GM12874 (cell line): ENCODE measurements around the gene CPVL.

Experiments
- TF ChIP-seq, protein P1 (sequence below): IDR thresholded peaks from 2 replicates; pipeline ENCODE4 v1.5.1; 2011; ENCODE audit warnings: low read depth, mild to moderate bottlenecking, control low read depth, low read length, moderate library complexity; ENCODE audit not compliant: insufficient read depth

Gene CPVL

DNA sequence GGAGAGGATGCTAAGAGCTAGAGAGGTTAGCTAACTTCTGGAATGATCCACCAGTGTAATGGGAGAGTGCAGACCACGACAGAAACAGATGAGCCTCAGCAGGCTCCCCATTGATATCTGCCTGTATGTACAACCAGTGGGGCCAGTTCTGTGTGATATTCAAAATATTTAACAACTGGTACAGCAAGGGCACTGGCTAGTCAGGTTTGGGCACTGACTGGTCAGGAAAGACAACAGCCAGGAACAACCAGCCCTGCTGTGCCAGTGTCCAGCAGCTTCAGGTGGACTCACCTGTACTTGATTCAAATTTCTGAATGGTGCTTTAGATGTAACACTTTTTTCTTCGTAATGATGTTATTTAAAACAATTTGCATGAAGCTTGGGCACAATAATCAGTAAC lies 182.3 kb downstream of the CPVL start:
- TF ChIP-seq, protein P1, sequence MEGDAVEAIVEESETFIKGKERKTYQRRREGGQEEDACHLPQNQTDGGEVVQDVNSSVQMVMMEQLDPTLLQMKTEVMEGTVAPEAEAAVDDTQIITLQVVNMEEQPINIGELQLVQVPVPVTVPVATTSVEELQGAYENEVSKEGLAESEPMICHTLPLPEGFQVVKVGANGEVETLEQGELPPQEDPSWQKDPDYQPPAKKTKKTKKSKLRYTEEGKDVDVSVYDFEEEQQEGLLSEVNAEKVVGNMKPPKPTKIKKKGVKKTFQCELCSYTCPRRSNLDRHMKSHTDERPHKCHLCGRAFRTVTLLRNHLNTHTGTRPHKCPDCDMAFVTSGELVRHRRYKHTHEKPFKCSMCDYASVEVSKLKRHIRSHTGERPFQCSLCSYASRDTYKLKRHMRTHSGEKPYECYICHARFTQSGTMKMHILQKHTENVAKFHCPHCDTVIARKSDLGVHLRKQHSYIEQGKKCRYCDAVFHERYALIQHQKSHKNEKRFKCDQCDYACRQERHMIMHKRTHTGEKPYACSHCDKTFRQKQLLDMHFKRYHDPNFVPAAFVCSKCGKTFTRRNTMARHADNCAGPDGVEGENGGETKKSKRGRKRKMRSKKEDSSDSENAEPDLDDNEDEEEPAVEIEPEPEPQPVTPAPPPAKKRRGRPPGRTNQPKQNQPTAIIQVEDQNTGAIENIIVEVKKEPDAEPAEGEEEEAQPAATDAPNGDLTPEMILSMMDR, result no peak

DNA sequence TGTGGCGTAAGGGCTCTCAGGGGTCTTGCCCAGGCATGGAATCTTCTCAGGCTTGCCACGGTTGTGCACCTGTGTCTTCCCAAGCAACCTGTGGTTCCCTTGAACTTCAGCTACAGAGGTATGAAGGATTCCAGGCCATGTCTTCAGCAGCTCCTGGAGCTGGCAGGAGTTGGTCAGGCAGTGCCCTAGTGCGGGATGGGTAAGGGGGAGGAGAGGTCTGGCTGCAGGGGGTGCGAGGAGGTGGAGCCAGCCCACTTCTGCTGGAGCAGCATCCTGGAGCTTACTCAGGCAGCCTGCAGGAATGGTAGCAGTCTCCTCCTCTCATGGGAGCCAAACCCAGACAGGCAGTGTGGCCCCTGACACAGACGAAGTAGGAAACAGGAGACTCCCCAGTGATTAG lies 184.4 kb downstream of the CPVL start:
- TF ChIP-seq, protein P1, result no peak

DNA sequence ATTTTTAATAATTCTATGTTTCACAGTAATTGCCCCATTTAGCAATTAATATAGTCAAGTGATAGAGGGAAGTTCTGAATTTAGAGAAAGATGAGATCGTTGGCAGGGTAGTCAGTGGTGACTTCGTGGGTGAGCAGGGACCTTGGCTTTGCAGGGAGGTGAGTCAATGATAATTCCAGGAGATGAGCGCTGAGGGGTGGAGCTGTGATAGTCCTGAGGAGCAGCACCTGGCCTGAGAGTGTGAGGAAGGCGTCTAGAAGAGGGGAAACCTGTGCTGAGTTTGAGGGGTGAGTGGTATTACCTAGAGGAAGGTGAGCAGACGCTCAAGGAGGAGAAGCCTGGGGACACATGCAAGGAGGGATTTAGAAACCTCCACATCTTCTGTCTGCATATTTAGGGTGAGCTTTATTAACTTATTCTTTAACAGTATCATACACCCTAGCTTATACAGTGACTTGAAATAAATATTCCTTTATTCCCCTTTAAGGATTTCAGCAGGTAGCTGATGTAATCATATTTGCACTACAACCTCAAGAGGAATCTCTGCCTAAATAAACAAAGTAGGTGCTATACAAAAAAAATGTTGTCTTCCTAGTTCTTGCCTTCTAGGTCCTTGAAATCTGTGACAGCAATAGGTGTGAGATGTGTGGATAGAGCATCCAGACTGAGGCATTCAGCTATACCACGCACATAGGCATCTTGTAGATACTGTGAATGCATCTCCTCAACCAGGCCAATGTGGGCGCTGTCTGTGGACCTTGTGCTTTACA lies 186.1 kb downstream of the CPVL start:
- TF ChIP-seq, protein P1, result no peak

DNA sequence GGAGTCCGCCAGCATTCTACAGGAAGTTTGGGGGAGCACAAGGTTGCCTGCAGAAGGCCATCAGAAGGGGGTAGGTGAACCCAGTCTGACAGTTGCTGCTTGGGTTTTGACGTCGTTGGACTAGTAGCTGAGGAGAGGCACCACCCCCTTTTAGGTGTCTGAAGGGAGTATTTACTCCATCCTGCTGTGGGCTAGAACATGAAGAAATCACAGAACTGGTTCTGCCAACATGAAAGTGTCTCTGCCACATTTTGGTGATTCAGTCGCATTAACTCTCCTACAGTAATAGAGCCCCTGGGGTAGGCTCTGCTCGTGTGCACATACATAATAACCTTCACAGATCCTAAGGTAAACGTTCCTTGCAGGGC lies 187.4 kb downstream of the CPVL start:
- TF ChIP-seq, protein P1, result no peak

DNA sequence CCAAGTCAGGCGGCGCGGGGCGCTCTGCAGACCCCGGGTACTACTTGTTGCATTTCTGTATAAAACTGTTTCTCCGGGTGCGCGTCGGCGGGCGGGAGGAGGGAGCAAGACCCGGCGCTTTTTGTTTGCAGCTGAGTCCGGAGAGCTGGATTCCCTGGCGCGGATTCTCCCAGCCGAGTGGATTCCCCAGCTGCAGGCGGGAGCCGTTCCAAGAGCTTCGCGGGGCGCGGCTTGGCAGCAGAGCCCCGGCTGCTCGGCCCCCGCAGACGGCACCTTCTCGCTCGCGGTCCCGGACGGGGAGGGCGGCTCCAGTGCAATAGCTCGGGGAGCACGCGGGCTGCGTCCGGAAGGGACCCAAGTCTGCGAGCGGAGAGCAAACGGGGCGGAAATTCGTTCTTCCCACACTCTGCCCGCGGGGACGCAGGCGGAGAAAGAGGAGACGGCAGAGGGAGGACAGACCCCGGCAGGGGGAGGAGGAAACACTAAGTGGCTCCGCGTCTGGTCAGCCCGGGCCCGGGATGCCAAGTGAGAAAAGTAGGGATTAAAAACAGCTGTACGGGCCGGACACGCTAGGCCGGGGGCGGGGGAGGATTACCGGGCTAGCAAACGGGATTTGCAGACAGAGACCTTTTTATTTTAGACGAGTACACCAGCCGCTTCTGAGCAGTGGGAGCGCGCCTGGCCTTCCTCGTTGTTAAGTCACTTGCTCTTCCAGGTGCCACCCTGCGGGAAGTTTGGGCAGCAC lies 187.9 kb downstream of the CPVL start, which contains the start of gene TRIL:
Gene TRIL, minus strand, starts transcription at position 96 of the 745 bp plus-strand sequence. CDS start 284 bp downstream, outside the sequence.
- TF ChIP-seq, protein P1, result no peak

DNA sequence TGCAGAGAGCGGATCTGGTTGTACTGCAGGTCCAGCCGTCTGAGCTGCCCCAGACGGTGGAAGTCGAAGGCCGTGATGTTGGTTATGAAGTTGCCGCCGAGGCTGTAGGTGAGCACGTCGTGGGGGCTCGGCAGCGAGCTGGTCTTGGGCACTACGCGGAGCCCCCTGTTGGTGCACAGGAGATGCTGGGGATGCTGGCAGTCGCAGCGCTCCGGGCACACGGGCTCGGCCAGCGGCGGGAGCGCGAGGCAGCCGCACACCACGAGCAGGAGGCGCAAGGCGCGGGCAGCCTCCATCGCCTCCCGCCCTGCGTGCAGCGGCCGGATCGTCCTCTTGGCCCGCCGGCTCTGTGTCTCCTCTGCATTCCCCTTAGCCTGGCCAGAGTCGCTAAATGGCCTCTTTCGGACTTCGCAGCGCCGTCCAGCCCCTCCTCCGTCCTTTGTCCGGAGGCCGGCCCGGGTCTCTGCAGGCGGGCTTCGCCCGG lies 188.5 kb downstream of the CPVL start:
- TF ChIP-seq, protein P1, result no peak

DNA sequence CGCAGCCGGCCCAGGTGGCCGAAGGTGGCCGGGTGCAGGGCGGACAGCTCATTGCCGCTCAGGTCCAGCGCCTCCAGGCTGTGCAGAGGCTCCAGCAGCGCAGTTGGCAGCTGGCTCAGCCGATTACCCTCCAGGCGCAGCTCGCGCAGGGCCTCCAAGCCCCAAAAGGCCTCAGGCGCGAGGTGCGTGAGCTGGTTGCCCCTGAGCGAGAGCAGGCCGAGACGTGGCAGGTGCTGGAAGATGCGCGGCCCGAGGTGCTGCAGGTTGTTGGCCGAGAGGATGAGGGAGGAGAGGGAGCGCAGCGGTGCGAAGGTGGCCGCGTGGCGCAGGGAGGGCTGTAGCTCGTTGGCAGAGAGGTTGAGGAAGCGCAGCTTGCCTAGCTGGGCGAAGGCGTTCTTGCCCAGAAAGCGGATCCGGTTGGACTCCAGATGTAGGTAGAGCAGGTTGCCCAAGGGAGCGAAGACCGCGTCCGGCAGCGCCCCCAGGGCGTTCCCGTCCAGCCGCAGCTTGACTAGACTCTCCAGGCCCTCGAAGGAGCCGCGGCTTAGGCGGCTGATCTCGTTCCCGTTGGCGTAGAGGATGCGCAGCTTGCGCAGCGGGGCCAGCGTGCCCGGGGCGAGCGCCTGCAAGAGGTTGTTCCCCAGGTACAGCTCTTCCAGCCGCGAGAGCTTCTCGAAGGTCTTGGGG lies 189.1 kb downstream of the CPVL start:
- TF ChIP-seq, protein P1, result no peak
